B cell (primary cell): Measurements from ENCODE around the gene UGT2B28.
"Not testable (repeated sequence)": the region's sequence is repeated elsewhere in the genome, so short reads cannot be mapped to it uniquely, and the experiment has no call there.

ENCODE experiments used
- CTCF ChIP-seq: fragments of 200-600 bp; IDR thresholded peaks from one replicate; pipeline ENCODE4 v1.8.0; 2022; ENCODE audit warnings: antibody characterized with exemption, mild to moderate bottlenecking
- EZH2 ChIP-seq: IDR thresholded peaks from 2 replicates; pipeline ENCODE4 v1.6.1; 2012; ENCODE audit warnings: borderline replicate concordance, low read depth, mild to moderate bottlenecking, moderate library complexity, low read length; ENCODE audit not compliant: insufficient read depth, poor library complexity, severe bottlenecking

- not testable (repeated sequence) for TF ChIP-seq EZH2, CTCF
Measured at GRCh38 chr4:69343558-69344420, 63.5 kb downstream of the UGT2B28 start.
